HG02763 (cell line): Measurements from ENCODE around the gene SPEN.

ENCODE experiments used
- ATAC-seq: cut with Tn5 transposase; IDR thresholded peaks from one replicate; pipeline ENCODE4 v1.9.1; 2021; ENCODE audit warnings: mild to moderate bottlenecking, moderate library complexity; ENCODE audit not compliant: unreplicated experiment

The SPEN gene

DNA sequence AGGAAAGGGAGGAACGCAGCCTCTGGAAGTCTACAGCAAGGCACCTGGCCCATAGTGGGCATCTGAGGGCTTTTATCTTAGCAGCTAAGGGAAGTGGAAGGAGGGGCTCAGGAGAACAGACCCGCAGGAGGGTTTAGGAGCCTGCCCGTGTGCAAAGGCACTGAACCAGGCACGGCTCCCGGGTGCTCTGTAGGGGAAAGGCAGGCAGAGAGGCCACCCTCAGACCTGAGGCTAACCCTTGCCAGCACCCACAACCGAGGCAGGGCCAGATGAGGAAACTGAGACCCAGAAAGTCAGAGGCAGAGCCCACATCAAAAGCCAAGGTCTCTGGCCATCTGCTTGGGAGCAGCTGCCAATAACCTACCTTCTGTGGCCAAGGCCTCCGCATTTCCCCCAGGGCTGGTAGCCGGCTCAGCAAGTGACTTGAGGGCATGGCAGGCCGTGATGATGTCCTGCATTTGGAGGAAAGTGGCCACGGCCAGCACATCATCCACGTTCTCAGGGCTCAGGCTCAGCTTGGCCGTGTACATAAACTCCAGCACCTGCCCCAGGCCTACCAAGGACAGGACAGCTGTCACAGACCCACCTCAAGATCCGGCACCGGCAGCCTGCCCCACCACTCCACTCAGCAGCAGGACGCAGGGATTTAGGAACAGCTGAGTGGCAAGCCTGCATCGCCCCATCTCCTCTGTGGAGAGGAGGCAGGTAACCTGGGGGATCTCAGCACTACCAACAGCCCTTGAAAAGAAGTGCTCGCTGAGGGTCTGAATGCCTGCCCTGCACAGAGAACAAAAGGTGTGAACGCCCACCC, 99.3 kb downstream of the SPEN start:
- ATAC-seq, result no peak

DNA sequence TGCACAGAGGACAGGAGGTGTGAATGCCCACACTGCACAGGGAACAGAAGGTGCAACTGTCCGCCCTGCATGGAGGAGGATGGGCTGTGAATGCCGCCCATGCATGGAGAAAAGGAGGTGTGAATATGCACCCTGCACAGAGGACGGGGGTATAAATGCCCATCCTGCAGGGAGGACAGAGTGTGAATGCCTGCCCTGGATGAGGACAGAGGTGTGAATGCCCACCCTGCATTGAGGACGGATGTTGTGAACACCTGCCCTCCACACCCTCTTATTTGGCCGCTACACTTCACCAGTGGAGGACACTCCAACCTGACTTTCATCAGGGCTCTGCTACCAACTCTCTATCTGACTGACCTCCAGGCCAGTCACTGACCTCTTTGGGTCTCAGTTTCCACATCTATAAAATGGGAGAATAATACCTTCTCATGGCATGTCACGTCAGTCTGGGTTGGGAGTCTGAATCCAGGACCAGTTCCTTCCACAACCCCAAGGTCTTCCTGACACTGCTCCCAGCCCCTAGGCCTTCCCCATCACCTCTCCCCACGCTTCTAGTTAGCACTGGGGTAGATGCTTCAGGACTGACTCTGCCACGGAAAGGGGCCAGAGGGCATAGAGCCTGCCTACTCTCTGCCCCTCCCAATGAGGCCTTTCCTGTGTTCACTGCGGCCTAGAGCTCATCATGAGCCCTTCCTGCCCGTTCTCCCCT, 100.0 kb downstream of the SPEN start:
- no peak for ATAC-seq

GRCh38 chr1:15948091-15948591, 100.6 kb downstream of the SPEN start:
- ATAC-seq, result no peak

DNA sequence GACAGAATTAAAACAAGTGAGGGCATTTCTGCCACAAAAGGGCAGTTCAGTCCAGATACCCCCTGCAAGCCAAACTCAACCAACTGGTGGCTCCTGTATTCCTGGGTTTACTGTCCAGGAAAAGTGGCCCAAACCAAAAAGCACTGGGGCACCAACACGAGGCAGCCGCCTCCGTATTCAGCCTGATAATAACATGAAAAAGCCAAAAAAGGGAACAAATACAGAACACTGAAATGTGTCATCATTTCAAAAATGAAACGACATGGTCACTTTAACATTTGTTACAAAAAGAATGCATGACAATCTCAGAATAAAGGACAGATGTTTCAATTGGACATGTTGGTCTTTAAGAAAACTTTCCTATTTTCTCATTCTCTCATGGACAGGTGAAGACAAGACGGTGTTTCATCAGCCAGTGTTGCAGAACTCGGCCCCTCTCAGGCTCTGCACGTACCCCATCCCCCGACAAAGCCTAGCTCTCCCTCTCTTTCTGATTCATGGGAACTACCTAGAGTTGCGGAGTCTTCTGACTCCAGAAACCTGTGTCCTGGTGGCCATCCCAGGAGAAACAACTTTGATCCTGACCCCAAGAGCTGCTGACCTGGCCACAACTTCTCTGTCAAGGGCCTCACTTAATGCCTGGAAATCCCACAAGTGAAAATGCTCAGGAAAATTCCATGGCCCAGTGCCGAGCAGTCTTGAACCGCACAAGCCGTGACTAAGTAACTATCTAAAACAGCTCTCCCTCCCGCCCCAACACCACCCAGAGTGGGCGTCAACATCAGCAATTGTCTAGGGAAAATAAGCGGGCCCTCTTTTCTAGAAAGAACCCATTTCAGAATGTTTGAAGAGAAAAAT, 101.3 kb downstream of the SPEN start:
- no peak for ATAC-seq

- peak; percentile 63 for ATAC-seq
Observed at GRCh38 chr1:15949453-15950245, 102.1 kb downstream of the SPEN start.

- no peak for ATAC-seq
Observed at GRCh38 chr1:15950302-15950701, 102.8 kb downstream of the SPEN start.

DNA sequence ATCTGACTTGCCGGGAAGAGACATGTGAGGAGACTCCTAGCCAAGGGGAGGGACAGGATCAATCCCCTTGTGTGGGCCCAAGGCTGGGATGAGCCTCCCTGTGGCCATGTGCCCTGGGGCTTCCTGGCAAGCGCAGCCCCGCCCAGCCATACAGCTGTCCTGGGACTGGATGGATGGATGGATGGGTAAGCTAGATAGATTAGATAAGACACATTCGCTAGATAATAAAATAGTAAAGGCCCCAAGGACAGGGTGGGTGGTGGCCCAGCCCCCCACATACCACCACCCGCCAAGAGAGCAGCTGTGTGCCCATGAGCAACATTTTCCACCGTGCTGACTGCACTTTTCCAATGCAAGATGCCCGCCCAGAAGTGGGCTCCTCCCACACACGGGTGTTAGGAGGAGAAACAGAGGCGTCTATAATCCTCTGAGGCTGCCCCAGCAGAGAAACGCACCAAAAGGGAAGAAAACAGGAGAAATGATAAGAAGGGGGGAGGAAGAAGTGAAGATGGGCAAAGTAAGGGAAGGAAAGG, 103.3 kb downstream of the SPEN start:
- ATAC-seq, result no peak

DNA sequence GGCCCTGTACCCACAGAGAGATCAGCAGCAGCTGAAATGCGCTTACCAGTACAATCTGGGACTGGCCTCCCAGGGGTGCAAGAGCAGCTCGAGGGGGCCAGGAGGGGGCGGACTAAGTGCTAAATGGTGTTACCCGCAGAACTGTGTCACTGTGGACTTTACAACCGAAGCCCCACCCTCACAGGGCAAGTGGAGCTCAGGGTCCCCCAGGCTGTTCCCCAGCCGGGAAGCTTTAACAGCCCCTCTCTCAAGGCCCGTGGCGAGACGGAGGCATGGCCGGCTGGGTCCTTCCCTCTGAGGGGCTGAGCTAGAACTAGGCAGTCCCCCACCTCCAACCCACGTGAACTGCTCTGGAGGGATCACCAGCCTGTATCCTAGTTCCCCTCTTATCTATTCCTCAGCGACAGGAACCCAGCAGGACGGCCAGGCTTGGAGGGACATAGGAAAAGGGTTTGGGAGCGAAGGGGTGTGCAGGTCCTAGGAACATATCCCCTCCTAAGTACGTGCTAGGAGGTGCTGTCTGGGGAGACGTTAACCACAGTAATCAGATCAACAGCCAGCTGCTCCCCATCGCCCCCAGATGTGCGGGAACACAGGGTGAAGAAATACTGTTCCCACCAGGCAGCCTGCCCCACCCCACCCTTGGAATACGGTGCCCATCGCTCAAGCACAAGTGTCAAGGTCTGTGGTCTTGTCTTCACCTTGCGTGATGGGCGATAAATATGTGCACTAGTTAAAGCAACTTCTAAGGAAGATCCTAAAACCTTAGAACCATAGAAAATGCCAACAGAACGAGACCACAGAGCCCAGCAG, 104.0 kb downstream of the SPEN start:
- ATAC-seq, result no peak

DNA sequence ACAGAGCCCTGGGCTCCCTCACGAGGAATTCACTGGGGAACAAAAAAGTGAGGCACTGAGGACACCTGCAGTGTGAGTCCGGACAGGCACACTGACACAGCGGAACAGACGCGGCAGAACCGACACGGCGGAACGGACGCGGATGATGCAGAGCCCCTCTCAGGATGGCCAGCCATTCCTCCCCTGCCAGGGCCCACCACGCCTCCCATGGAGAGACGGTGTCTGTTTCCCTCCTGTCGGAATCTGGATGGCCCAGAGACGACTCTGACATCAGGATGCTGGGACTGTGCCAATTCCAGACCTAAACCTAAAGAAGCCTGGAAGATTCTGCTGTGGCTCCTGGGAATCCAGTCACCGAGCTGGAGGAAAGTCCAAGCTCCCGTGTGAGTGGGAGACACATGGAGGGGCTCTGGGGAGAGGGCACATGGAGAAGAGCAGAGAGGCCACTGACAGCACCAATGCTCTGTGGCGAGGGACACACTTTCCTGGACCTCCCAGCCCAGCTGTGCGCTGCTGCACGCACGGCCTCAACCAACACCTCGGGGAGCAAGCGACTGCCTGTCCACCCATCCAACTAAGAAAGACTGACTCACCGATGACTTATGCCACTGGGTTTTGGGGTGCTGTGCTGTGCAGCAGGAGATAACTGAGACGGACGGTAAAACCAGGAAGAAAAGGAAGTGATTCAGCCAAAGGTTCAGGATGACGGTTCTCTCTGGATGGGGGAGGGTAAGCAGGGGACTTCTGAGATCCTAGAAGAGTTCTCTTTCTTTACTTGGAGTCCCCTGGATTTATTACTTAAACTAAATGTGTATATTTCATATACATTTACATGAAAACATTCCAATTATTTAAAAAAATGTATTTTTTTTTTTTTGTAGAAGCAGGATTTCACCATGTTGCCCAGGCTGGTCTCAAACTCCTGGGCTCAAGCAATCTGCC, 105.1 kb downstream of the SPEN start:
- no peak for ATAC-seq

DNA sequence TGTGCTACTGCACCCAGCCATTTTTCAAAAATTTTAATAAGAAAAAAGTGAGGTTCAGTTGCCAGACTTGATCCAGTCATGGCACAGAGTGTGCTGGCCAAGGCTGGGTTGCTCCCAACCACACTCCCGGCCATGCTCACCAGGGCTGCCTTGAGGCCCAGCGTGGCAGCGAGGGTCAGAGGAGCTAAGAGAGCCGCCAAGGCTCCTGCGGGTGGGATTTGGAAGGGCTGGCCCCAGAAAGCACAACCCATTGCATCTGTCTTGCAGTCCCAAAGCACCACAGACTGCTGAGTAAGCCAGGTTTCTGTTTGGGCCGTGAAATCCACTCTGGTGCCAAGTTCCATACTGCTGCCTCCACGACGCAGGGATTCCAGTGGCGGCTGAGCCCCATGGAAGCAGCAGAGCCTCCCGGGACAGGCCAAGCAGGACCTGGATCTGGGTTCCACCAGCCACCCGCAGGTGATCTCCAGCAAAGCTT, 105.8 kb downstream of the SPEN start:
- ATAC-seq, result no peak

DNA sequence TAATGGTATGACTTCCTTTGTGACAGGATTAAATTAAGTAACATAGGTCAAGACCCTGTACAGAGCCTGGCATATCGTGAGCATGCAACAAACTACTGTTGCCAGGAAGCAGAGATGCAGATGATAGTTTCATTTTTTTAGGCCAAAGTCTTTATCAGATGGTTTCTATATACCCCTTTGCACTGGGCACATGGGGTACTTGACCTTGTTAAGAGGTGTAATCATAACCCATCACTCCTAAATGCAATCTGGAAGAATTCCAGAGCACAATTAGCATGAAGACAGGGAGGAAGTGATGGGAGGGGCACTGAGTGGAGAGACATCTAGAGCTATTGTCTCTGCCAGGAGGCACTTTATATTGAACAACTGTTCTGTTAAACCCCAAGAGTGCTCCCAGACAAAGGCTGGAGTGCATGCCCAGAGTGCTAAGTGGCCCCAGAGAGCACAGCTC, 106.3 kb downstream of the SPEN start:
- no peak for ATAC-seq

GRCh38 chr1:15954316-15954715, 106.8 kb downstream of the SPEN start:
- no peak for ATAC-seq

- no peak for ATAC-seq
Observed at GRCh38 chr1:15955552-15955951, 108.0 kb downstream of the SPEN start.

- ATAC-seq, result no peak
Observed at GRCh38 chr1:15956150-15956549, 108.6 kb downstream of the SPEN start.

DNA sequence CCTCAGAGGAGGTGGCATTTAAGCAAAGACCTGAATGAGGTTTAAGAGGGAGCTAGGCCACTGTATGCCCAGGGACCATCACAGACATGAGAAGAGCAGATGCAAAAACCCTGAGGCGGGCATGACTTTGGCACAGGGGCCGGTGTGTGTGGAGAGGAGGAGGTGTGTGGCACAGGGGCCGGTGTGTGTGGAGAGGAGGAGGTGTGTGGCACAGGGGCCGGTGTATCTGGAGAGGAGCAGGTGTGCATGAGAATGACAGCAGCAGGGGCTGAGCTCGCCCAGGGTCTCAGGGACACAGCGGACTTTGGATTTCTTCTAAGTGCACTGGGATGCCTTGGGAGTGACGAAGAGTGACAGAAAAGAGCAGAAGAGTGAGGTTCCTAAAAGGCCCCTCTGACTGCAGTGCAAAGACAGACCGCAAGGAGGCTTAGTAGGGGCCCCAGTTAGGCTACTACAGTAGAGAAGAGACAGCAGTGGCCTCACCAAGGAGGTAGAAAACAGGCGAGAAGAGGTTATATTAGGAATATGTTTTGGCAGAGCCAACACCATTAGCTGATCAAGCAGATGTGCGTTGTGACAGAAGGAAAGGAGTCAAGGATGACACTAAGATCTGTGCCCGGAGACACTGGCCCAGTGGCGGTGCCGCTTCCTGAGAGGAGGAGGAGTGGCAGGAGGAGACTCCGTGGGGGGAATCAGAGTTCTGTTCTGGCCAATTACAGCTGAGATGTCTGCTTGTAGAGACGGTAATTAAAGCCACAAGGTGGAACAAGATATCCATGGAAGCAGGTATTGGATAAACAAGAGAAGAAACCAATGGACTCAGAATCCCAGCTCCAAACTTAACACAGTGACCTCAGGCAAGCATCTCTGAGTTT, 110.0 kb downstream of the SPEN start:
- no peak for ATAC-seq

GRCh38 chr1:15958111-15958510, 110.6 kb downstream of the SPEN start:
- no peak for ATAC-seq

DNA sequence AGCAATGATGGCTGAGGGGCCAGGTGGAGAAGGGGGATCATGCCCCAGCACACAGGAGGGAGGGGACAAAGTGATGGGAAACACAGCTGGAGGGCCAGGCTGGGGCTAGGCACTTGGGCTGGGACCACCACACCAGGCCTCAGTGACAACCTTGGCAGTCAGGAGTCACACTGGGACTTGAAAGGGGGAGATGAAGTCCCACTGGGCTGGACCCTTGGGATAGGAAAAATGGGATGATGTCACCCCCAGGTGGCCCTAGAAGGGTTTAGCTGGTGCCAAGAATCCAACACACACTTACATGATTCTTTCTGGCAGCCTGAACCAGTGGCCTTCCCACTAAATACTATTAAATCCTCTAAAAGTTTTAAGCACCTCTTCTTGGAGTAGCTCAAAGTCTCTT, 111.3 kb downstream of the SPEN start:
- no peak for ATAC-seq
